Astrocyte (in vitro differentiated cells and primary cell): Measurements from ENCODE around the gene NR2C2AP.

Source experiments
- EZH2 ChIP-seq: IDR thresholded peaks from 2 replicates; pipeline ENCODE4 v1.6.1; 2012; ENCODE audit warnings: mild to moderate bottlenecking, low read length, inconsistent platforms; ENCODE audit not compliant: insufficient read depth
- TF ChIP-seq, protein P1 (sequence below): IDR thresholded peaks from 2 replicates; pipeline ENCODE4 v1.5.1; 2011; ENCODE audit warnings: low read depth, mild to moderate bottlenecking, inconsistent platforms, low read length, moderate library complexity; ENCODE audit not compliant: insufficient read depth

DNA sequence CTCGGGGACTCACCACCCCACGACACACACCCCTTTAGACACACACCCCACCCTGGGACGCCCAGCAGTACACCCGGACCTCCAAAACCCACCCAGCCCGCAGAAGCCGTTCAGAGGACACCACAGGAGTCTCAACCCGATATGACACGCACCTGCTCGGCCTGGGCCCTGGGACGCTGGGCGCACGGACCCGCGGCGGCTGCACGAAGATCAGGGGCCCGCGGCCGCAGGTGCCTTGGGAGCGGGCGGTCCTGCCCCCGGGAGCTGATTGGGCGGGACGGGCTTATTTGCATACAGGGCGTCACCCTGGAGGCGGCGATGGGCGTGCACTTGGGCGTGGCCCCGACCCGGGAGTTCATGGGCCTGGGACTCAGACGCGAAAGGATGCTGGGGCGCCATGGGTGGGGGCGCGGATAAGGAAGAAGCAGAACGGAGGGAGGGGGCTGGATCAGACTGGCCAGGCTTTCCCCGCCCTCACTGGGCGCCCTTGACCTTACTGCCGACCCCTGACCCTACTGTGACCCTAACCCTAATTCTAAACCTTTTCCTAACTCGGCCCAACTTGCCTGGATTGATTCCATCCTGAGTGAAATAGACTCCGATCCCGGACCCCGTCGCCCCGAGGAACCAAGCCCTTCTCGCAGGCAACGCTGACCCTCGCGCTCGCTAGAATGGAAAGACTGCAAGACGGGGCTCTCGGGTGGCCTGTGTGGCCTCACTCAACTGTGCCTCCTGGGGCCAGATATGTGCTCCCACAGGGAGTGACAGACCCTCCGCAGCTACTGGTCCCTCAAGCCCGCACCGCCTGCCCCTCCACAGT is 33.0 kb downstream of the NR2C2AP start, which contains the start of gene MEF2B:
- TF ChIP-seq, protein P1, sequence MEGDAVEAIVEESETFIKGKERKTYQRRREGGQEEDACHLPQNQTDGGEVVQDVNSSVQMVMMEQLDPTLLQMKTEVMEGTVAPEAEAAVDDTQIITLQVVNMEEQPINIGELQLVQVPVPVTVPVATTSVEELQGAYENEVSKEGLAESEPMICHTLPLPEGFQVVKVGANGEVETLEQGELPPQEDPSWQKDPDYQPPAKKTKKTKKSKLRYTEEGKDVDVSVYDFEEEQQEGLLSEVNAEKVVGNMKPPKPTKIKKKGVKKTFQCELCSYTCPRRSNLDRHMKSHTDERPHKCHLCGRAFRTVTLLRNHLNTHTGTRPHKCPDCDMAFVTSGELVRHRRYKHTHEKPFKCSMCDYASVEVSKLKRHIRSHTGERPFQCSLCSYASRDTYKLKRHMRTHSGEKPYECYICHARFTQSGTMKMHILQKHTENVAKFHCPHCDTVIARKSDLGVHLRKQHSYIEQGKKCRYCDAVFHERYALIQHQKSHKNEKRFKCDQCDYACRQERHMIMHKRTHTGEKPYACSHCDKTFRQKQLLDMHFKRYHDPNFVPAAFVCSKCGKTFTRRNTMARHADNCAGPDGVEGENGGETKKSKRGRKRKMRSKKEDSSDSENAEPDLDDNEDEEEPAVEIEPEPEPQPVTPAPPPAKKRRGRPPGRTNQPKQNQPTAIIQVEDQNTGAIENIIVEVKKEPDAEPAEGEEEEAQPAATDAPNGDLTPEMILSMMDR, result no peak
- TF ChIP-seq EZH2, result no peak
